NCI-H2107 (cell line): ENCODE data around the gene CA12.

Experiments
- DNase-seq: peaks from one replicate; lab custom pipeline; 2025; lab: John Stamatoyannopoulos, UW

CA12 gene

DNA sequence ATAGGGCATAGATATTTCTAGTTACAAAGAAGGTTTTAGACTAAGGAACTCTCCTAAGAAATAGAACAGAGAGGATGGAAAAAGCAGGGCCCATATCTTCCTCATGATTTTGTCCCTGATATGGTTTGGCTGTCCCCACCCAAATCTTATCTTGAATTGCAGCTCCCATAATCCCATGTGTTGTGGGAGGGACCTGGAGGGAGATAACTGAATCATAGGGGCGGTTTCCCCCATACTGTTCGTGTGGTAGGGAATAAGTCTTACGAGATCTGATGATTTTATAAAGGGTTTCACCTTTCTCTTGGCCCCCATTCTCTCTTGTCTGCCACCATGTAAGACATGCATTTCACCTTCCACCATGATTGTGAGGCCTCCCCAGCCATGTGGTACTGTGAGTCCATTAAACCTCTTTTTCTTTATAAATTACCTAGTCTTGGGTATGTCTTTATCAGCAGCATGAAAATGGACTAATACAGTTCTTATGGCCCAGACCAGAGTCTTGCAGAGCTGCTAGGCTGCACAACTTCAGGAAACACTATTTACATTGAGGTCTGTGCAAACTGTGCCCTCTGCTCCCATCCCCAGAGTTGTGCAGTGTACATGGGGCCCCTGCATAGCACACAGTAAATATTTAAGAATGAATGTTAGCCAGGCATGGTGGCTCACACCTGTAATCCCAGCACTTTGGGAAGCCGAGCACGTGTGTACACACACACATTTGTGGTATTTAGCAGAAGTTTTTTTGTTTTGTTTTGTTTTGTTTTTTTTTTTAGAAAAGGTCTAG is 20.3 kb upstream of the CA12 start:
- DNase-seq, result no peak

DNA sequence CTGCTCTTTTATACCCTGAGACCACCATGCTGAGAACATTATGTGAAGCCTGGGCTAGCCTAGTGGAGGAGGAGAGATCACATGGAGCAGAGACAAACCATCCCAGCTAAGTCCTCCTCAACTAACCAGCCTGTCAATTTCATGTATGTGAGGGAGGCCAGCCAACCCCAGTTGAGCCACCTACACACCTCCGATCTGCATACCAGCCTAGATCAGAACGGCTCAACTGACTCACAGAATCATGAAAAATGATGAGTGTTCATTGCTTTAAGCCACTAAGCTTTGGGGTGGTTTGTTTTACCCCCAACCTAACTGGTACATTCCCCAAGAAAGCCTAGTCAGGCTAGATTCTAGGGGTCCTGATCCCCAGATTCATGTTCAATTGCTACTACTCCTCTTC is 19.4 kb upstream of the CA12 start:
- DNase-seq, result no peak

GRCh38 chr15:63398456-63398855 is 16.8 kb upstream of the CA12 start:
- no peak for DNase-seq

DNA sequence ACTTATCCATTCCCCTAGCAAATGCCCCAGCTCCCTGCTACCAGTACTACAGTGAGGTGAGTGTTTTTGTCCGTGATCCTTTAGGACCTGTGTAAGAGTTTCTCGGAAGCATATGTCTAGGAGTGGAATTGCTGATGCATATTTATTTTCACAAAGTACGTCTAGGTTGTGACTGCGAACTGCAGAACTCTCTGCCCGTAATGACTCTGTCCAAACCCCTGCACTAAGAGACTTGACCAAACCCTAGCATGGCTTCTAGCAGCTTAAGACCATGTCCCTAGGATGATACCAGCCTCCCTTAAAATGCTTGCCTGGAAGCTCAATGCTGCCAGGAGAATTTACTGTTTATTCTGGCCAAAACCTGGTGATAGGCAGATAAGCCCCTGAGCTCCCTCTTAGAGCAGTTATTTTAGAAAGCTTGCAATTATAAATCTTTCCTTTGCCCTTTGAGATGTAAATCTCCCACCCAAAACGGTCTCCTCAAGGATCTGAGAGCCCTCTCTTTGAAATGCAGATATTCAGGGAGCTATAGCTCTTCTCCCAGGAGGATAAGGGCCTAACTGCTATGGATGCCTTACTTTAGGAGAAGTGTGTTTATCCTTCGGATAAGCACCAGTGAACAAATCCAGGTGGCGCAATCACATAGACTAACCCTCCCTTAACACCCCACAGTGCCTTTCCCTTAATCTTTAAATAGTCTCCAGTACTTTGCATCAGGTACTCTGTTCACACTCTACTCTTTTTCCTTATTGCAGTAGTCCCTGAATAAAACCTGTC is 14.7 kb upstream of the CA12 start:
- no peak for DNase-seq

- DNase-seq, result no peak
Measured at GRCh38 chr15:63395730-63396151, 14.1 kb upstream of the CA12 start.

DNA sequence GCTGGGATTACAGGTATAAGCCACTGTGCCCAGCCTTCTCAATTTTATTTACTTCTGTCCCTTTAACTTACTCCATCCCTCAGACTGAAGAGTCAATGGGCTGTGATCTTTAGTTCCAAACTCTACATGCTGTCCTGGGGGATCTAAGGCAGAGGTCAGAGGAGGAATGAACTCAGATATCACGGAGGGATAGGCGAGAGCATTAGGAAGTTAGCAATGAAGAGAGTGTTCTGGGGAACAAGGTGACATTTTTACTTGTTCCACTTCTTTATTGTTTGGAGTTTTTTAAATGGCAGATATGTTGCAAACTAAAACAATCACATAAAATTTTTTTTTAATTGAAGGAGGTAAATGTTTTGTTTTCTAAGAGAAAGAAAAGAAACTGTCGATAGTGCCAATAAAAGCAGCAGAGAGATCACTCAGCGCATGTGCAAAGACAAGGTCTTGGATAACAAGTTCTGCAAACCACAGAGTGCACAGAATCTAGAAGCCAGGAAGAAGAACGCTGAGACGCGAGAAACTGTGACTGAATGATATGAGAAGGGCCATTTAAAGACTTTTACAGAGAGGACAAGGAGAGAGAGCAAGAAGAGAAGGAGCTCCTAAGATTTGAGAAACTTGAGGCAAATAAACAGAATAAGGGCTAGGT is 10.8 kb upstream of the CA12 start:
- no peak for DNase-seq

DNA sequence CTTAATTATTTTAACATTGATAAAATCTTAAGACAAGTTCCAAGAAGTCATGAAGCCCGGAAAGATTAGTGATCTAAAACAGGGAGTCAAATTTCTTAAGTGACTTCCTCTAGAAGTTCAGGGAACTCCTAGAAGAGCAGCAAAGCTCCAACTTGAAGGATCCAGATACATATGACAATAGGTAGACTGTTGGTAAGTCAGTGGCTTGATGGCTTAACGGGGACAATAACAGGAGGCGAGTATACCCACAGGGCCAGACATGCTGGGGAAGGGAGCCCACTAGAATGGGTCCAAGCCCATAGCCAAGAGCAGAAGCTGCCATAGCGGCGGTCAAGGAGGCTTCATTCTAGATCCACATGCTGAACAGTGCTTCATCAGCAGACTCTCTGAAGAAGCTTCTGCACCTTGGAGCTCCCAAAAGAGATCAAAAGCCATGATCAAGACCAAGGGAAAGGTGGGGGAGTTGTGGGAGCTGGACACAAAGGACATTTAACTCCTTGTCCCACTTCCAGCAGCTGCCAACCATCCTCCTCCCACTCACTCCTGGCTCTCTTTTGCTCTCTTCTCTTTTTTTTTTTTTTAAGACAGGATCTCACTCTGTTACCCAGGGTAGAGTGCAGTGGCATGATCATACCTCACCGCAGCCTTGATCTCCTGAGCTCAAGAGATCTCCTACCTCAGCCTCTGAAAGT is 10.2 kb upstream of the CA12 start:
- no peak for DNase-seq

DNA sequence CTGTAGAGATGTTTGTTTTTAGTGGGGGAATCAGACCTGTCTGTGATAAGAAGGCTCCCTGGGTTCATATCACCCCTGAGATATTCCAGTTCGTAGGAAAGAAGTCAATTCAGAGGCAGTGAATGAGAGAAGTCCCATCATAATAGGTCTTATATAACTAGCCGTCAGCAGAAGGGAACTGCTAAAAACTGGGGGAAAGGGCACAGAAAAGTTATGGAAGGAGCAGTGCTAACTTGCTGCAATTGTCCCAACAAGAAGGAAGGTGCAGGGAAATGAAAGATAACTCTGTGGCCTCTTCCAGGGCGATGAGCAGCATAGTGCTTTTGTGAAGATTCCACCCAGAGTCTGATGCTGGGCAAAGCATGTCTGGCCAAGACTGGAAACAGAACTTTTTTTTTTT is 9.0 kb upstream of the CA12 start:
- no peak for DNase-seq

DNA sequence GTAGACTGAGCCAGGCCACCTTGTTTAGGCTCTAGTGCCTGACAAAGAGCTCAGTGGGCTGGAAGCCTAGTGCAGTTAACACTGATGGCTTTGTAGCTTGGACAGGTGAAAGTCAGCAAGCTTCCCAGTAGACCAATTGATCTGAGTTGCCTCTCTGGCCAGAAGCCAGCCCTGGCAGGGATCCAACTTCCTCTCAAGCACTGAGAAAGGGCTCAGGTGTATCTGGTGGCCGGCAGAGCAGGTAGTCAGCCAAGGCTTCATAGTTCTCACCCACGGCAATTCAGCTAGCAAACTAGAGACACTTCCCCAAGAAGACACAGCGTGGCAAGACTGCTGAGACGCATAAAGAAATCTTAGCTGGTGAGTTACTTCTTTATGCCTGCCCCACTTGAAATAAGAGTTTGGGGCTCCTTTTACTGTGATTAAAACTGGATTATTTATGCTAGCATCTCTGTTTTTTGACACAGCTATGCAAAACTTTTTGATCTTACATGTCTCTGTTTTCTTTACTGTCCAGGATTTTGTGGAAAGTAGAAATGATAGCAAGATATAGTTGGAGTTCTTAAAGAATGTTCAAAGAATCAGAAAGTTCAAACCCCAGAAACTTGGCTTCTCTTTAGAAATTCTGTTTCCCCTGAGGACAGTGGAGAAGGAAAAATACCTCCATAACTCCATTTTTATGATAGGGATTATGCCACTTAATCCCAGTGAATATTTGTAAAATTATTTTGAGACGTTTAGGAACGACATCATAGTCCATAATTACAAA is 8.4 kb upstream of the CA12 start:
- peak; percentile 67 for DNase-seq

- no peak for DNase-seq
Measured at GRCh38 chr15:63388511-63388910, 6.9 kb upstream of the CA12 start.

- no peak for DNase-seq
Measured at GRCh38 chr15:63387748-63388493, 6.3 kb upstream of the CA12 start.

- no peak for DNase-seq
Measured at GRCh38 chr15:63385911-63386531, 4.4 kb upstream of the CA12 start.

- no peak for DNase-seq
Measured at GRCh38 chr15:63384906-63385305, 3.3 kb upstream of the CA12 start.

DNA sequence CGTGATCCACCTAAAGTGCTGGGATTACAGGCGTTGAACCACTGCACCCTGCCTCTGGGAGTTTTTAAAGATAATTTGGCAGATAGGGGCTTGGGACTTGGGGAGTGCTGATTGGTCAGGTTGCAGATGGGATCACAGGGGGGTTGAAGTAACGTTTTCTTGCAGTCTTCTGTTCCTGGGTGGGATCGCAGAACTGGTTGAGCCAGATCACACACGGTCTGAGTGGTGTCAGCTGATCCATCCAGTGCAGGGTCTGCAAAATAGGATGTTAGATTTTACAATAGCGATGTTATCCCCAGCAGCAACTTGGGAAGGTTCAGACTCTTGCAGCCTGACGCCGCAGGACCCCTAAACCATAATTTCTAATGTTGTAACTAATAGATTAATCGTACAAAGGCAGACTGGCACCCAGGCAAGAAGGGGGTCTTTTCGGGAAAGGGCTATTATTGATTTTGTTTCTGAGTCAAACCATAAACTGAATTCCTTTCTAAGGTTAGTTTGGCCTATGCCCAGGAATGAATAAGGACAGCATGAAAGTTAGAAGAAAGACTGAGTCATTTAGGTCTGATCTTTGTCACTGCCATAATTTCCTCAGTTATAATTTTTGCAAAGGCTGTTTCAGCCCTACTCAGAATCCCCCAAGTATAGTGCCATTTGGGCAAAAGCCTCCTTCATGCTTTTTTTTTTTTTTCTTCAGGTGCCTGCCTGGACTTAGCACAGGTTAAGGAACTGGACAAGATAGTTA is 1.5 kb upstream of the CA12 start:
- DNase-seq, result no peak

- no peak for DNase-seq
Measured at GRCh38 chr15:63380808-63381282, 801 bp downstream of the CA12 start.

- no peak for DNase-seq
Measured at GRCh38 chr15:63380151-63380807, 1.4 kb downstream of the CA12 start.

- DNase-seq, result no peak
Measured at GRCh38 chr15:63379492-63380150, 2.0 kb downstream of the CA12 start.

- no peak for DNase-seq
Measured at GRCh38 chr15:63378946-63379345, 2.7 kb downstream of the CA12 start.
